Cardiac ventricle fibroblast (primary cell): ENCODE data around the gene AP3B1. TPM values are rescaled to one million over a fixed set of nuclear protein-coding genes. Genes with fewer than 3 reads are reported as not detected.

Experiments used
- total RNA-seq: library from RNA; depleted of rRNA; stranded (reverse); fragments of >200 nt; gene quantifications from 2 replicates; pipeline ENCODE4 v1.2.3, GENCODE V29; 2015

The AP3B1 gene
- total RNA-seq = 29.3 and 31.1 TPM in 2 replicates

DNA sequence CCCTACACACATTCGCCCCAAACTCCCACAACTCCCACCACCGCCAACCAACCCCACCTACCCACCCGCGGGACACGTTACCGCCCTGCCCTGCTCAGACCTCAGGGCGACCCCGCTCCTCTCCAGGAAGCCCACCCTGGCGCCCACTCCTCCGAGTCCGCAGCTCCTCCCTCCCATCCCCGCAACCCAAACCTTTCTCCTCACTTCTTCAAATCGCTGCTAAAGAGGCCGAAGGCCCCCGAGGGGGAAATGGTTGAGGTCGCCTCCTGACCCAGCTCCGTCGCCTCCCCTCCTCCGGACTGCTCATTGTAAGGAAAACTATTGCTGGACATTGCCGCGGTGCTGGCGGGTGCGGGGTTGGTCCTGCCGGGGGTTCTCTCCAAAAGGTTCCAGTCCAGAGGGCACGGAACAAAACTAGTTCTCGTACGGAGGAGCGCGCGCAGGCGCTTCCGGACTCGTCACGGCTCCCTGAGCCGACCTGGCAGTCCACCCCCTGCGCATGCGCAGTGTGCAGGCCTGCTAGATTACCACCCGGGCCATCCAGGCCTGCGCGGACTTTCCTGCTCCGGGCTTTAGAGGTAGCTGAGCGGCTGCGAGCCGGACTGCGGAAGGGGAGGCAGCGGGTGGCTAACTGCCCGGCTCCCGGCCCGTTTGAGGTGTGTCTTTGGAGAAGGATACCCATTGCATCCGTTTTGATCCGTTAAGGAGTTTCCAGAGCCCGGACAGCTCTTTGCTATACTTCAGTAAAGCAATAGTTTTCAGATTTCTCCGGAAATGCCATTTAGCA, at the start of gene AP3B1:
AP3B1 (minus strand) TSS at position 451 of the 787 bp plus-strand sequence; CDS start at position 332, 119 bp downstream.

Other genes starting within 250 kb of the AP3B1 start
- gene SCAMP1, start 65.9 kb upstream of the AP3B1 start, total RNA-seq = 23.4 and 29.7 TPM in 2 replicates